ENCODE results near the gene LTK. TPM values are rescaled to one million over a fixed set of nuclear protein-coding genes. Genes with fewer than 3 reads are reported as not detected.
A peak's percentile ranks its signal among the peaks of the same experiment; 100 is the strongest.

The LTK gene
- total and polyA plus RNA-seq, 3 experiments from 2014 or later, result 0.27 to 7.3 (median 0.31) TPM

- Mint-ChIP-seq H3K4me1 (peaks cover 5 to 29% (median 15%) of the 10 kb centered on the region in 3 donors), H3K4me3 (peak overlapping the region; percentile 73 to 91 (median 79)), H3K27ac (peak overlapping the region in 2 of 8 donors; percentile 23 to 74), H3K27me3 (peaks cover 34 to 37% of the 10 kb centered on the region in 2 donors), H3K36me3 (no peaks in the 10 kb centered on the region), H3K9me3 (no peaks in the 10 kb centered on the region)
- Histone ChIP-seq H3K36me3 (ENCODE audit: insufficient read depth, low read length) (no peaks in the 10 kb centered on the region), H3K27ac (ENCODE audit: low read depth, low read length) (no peak overlapping the region), H3K9me3 (ENCODE audit: low read length) (no peaks in the 10 kb centered on the region), H3K4me3 (ENCODE audit: low read length) (peak overlapping the region; percentile 47), H3K4me1 (ENCODE audit: insufficient read depth, low read length) (peaks cover 17% of the 10 kb centered on the region), H3K27me3 (ENCODE audit: insufficient read depth, low read length, poor library complexity, severe bottlenecking) (peaks cover 25% of the 10 kb centered on the region)
- CTCF ChIA-PET, result interaction anchor here (0.8 to 1.0 kb wide), 2 partner anchors 31 to 171 kb away, joined by 3 to 5 read pairs; no protein-coding TSS in a partner anchor
- DNase-seq, result peak in 3 of 5 donors; percentile 27 to 59 (median 33)
- POLR2A ChIA-PET, result interaction anchor here (0.6 to 1.1 kb wide), 3 partner anchors 42 to 271 kb away, joined by 3 to 6 read pairs (median 4); partner anchors contain the start of gene RPAP1
Measured at GRCh38 chr15:41501931-41502794, 11.5 kb downstream of the LTK start.

GRCh38 chr15:41501191-41501917 lies 12.3 kb downstream of the LTK start:
- H3K4me1 ChIP-seq (ENCODE audit: insufficient read depth, low read length), result peaks cover 17% of the 10 kb centered on the region
- no peaks in the 10 kb centered on the region for H3K36me3 ChIP-seq (ENCODE audit: insufficient read depth, low read length)
- peak overlapping the region; percentile 47 for H3K4me3 ChIP-seq (ENCODE audit: low read length)

GRCh38 chr15:41499109-41499851 lies 14.3 kb downstream of the LTK start:
- H3K9me3 Mint-ChIP-seq, result no peaks in the 10 kb centered on the region
- H3K27me3 ChIP-seq (ENCODE audit: insufficient read depth, low read length, poor library complexity, severe bottlenecking), result peaks cover 47% of the 10 kb centered on the region
- no peak for DNase-seq
- H3K36me3 ChIP-seq (ENCODE audit: insufficient read depth, low read length), result no peaks in the 10 kb centered on the region
- H3K4me1 ChIP-seq (ENCODE audit: insufficient read depth, low read length), result peaks cover 29% of the 10 kb centered on the region
- peaks cover 41 to 47% of the 10 kb centered on the region in 2 donors for H3K27me3 Mint-ChIP-seq
- ChIA-PET POLR2A (no interaction called here), CTCF (no interaction called here)
- peaks cover 5 to 38% (median 17%) of the 10 kb centered on the region in 3 donors for H3K4me1 Mint-ChIP-seq
- peak overlapping the region in 1 of 8 donors; percentile 15 for H3K27ac Mint-ChIP-seq
- no peaks in the 10 kb centered on the region for H3K36me3 Mint-ChIP-seq
- H3K4me3 Mint-ChIP-seq, result peak overlapping the region in 2 of 7 donors; percentile 50 to 61
- H3K9me3 ChIP-seq (ENCODE audit: low read length), result no peaks in the 10 kb centered on the region
- no peak overlapping the region for H3K4me3 ChIP-seq (ENCODE audit: low read length)
- no peak overlapping the region for H3K27ac ChIP-seq (ENCODE audit: low read depth, low read length)

More at GRCh38 chr15:41501191-41501917, 12.3 kb downstream of the LTK start:
- H3K4me3 Mint-ChIP-seq, result peak overlapping the region; percentile 73 to 91 (median 79)
- peaks cover 5 to 29% (median 15%) of the 10 kb centered on the region in 3 donors for H3K4me1 Mint-ChIP-seq
- CTCF ChIA-PET, result interaction anchor here (0.8 to 1.3 kb wide), 3 partner anchors 31 to 170 kb away, joined by 3 to 5 read pairs (median 3); no protein-coding TSS in a partner anchor
- H3K27me3 Mint-ChIP-seq, result peaks cover 41 to 45% of the 10 kb centered on the region in 2 donors
- peak in 1 of 5 donors; percentile 53 for DNase-seq
- H3K27ac Mint-ChIP-seq, result peak overlapping the region in 3 of 8 donors; percentile 43 to 84 (median 54)
- H3K9me3 Mint-ChIP-seq, result no peaks in the 10 kb centered on the region
- Histone ChIP-seq H3K9me3 (ENCODE audit: low read length) (no peaks in the 10 kb centered on the region), H3K27ac (ENCODE audit: low read depth, low read length) (no peak overlapping the region), H3K27me3 (ENCODE audit: insufficient read depth, low read length, poor library complexity, severe bottlenecking) (peaks cover 33% of the 10 kb centered on the region)
- POLR2A ChIA-PET, result interaction anchor here (0.6 to 1.1 kb wide), 3 partner anchors 43 to 272 kb away, joined by 3 to 6 read pairs (median 4); partner anchors contain the start of gene RPAP1
- H3K36me3 Mint-ChIP-seq, result no peaks in the 10 kb centered on the region

- Mint-ChIP-seq H3K4me3 (peak overlapping the region in 1 of 7 donors; percentile 50), H3K27me3 (peaks cover 41 to 47% of the 10 kb centered on the region in 2 donors), H3K36me3 (no peaks in the 10 kb centered on the region), H3K27ac (peak overlapping the region in 1 of 8 donors; percentile 15), H3K4me1 (peaks cover 5 to 38% (median 17%) of the 10 kb centered on the region in 3 donors), H3K9me3 (no peaks in the 10 kb centered on the region)
- H3K9me3 ChIP-seq (ENCODE audit: low read length), result no peaks in the 10 kb centered on the region
- no peaks in the 10 kb centered on the region for H3K36me3 ChIP-seq (ENCODE audit: insufficient read depth, low read length)
- CTCF ChIA-PET, result interaction anchor here (0.6 kb wide), 1 partner anchor 40 kb away, joined by 3 read pairs; no protein-coding TSS in a partner anchor
- no peak overlapping the region for H3K4me3 ChIP-seq (ENCODE audit: low read length)
- no peak for DNase-seq
- POLR2A ChIA-PET, result interaction anchor here (0.6 kb wide), 1 partner anchor 934 kb away, joined by 3 read pairs; no protein-coding TSS in a partner anchor
- H3K4me1 ChIP-seq (ENCODE audit: insufficient read depth, low read length), result peaks cover 29% of the 10 kb centered on the region
- no peak overlapping the region for H3K27ac ChIP-seq (ENCODE audit: low read depth, low read length)
- peaks cover 47% of the 10 kb centered on the region for H3K27me3 ChIP-seq (ENCODE audit: insufficient read depth, low read length, poor library complexity, severe bottlenecking)
Measured at GRCh38 chr15:41498657-41499056, 15.0 kb downstream of the LTK start.

GRCh38 chr15:41495736-41496599 lies 17.7 kb downstream of the LTK start:
- peaks cover 44% of the 10 kb centered on the region for H3K27me3 ChIP-seq (ENCODE audit: insufficient read depth, low read length, poor library complexity, severe bottlenecking)
- CTCF ChIA-PET, result interaction anchor here (1.0 kb wide), 1 partner anchor 29 kb away, joined by 5 read pairs; no protein-coding TSS in a partner anchor
- H3K27ac ChIP-seq (ENCODE audit: low read depth, low read length), result no peak overlapping the region
- peaks cover 23% of the 10 kb centered on the region for H3K4me1 ChIP-seq (ENCODE audit: insufficient read depth, low read length)
- no peak for DNase-seq
- POLR2A ChIA-PET, result interaction anchor here (0.7 to 0.9 kb wide), 2 partner anchors 20 to 370 kb away, joined by 3 read pairs; no protein-coding TSS in a partner anchor
- Mint-ChIP-seq H3K9me3 (no peaks in the 10 kb centered on the region), H3K36me3 (peaks cover 0 to 1% (median 0%) of the 10 kb centered on the region in 3 donors), H3K4me3 (peak overlapping the region in 6 of 7 donors; percentile 48 to 89 (median 72)), H3K27me3 (peaks cover 50 to 56% of the 10 kb centered on the region in 2 donors), H3K27ac (peak overlapping the region in 1 of 8 donors; percentile 33), H3K4me1 (peaks cover 15 to 27% (median 15%) of the 10 kb centered on the region in 3 donors)
- H3K36me3 ChIP-seq (ENCODE audit: insufficient read depth, low read length), result no peaks in the 10 kb centered on the region
- H3K9me3 ChIP-seq (ENCODE audit: low read length), result no peaks in the 10 kb centered on the region
- no peak overlapping the region for H3K4me3 ChIP-seq (ENCODE audit: low read length)

GRCh38 chr15:41494922-41495735 lies 18.5 kb downstream of the LTK start:
- H3K36me3 ChIP-seq (ENCODE audit: insufficient read depth, low read length), result no peaks in the 10 kb centered on the region
- DNase-seq, result peak in 2 of 5 donors; percentile 26 to 60
- peak overlapping the region; percentile 39 for H3K4me3 ChIP-seq (ENCODE audit: low read length)
- H3K9me3 ChIP-seq (ENCODE audit: low read length), result no peaks in the 10 kb centered on the region
- H3K27me3 Mint-ChIP-seq, result peaks cover 44 to 55% of the 10 kb centered on the region in 2 donors
- no peak overlapping the region for H3K27ac ChIP-seq (ENCODE audit: low read depth, low read length)
- H3K27ac Mint-ChIP-seq, result peak overlapping the region in 1 of 8 donors; percentile 33
- peaks cover 22% of the 10 kb centered on the region for H3K4me1 ChIP-seq (ENCODE audit: insufficient read depth, low read length)
- peaks cover 0 to 1% (median 0%) of the 10 kb centered on the region in 3 donors for H3K36me3 Mint-ChIP-seq
- POLR2A ChIA-PET, result interaction anchor here (0.7 to 1.5 kb wide), 4 partner anchors 12 to 369 kb away, joined by 3 read pairs; no protein-coding TSS in a partner anchor
- H3K4me1 Mint-ChIP-seq, result peaks cover 12 to 26% (median 17%) of the 10 kb centered on the region in 3 donors
- H3K27me3 ChIP-seq (ENCODE audit: insufficient read depth, low read length, poor library complexity, severe bottlenecking), result peaks cover 36% of the 10 kb centered on the region
- no peaks in the 10 kb centered on the region for H3K9me3 Mint-ChIP-seq
- H3K4me3 Mint-ChIP-seq, result peak overlapping the region; percentile 48 to 89 (median 72)
- CTCF ChIA-PET, result no interaction called here

Measured in CD8-positive, alpha-beta memory T cell (primary cell).